Endodermal cell (in vitro differentiated cells): ENCODE results near the gene COL4A2. TPM values are rescaled to one million over a fixed set of nuclear protein-coding genes. Genes with fewer than 3 reads are reported as not detected.
"Not testable (repeated sequence)": the region's sequence is repeated elsewhere in the genome, so short reads cannot be mapped to it uniquely, and the experiment has no call there.

Experiments used
- DNase-seq: peaks from one replicate; pipeline ENCODE4 v3.0.0-alpha.2; 2017
- H3K27ac ChIP-seq: 2 replicates; pipeline ENCODE4 v1.5.1; 2013; ENCODE audit warnings: mild to moderate bottlenecking, low read depth, low read length, moderate library complexity
- H3K27me3 ChIP-seq: 2 replicates; pipeline ENCODE4 v1.6.1; 2013; ENCODE audit warnings: mild to moderate bottlenecking, low read length, moderate library complexity; ENCODE audit not compliant: insufficient read depth, control insufficient read depth, poor library complexity, severe bottlenecking
- H3K36me3 ChIP-seq: 2 replicates; pipeline ENCODE4 v1.7.0; 2013; ENCODE audit warnings: mild to moderate bottlenecking, low read length, moderate library complexity; ENCODE audit not compliant: control insufficient read depth, insufficient read depth
- H3K4me1 ChIP-seq: one replicate; pipeline ENCODE4 v1.7.0; 2013; ENCODE audit warnings: low read length; ENCODE audit not compliant: control insufficient read depth, insufficient read depth
- H3K4me3 ChIP-seq: 2 replicates; pipeline ENCODE4 v1.5.1; 2013; ENCODE audit warnings: mild to moderate bottlenecking, low read length, moderate library complexity
- H3K9ac ChIP-seq: 2 replicates; pipeline ENCODE4 v1.6.1; 2013; ENCODE audit warnings: mild to moderate bottlenecking, low read length, moderate library complexity; ENCODE audit not compliant: poor library complexity, severe bottlenecking; ENCODE audit errors: extremely low read depth
- H3K9me3 ChIP-seq: 2 replicates; pipeline ENCODE4 v1.6.1; 2013; ENCODE audit warnings: mild to moderate bottlenecking, low read length, moderate library complexity; ENCODE audit not compliant: control insufficient read depth
- H3K27ac Mint-ChIP-seq: 2 replicates; pipeline ENCODE4 v1.8.0; 2020; ENCODE audit warnings: mixed read lengths
- H3K27me3 Mint-ChIP-seq: 2 replicates; pipeline ENCODE4 v1.8.0; 2021; ENCODE audit warnings: mild to moderate bottlenecking, mixed read lengths; ENCODE audit not compliant: insufficient read depth
- H3K36me3 Mint-ChIP-seq: 2 replicates; pipeline ENCODE4 v1.8.0; 2020; ENCODE audit warnings: low read depth, mixed read lengths
- H3K4me1 Mint-ChIP-seq: 2 replicates; pipeline ENCODE4 v1.8.0; 2020; ENCODE audit warnings: mixed read lengths
- H3K4me3 Mint-ChIP-seq: 2 replicates; pipeline ENCODE4 v1.8.0; 2020; ENCODE audit warnings: mild to moderate bottlenecking, moderate library complexity, mixed read lengths
- H3K9me3 Mint-ChIP-seq: 2 replicates; pipeline ENCODE4 v1.8.0; 2020; ENCODE audit warnings: mild to moderate bottlenecking, mixed read lengths
- WGBS, 2 experiments: methylation state at CpG; one replicate each; pipeline versions ENCODE4 v1.1.5 to v1.1.7; 2013; ENCODE audit warnings: missing lambda C conversion rate in 2 of 2, mixed read lengths in 1 of 2; ENCODE audit not compliant: insufficient coverage in 1 of 2, insufficient read length in 1 of 2; 5-methylcytosine and 5-hydroxymethylcytosine counted together
- total RNA-seq, 2 donors: library from RNA; stranded (reverse); fragmentation: NEBNext Ultra II Directional in 1 of 2; extraction: Animal tissue kit (Norgen Biotek cat#: 25700) in 1 of 2; gene quantifications; 2 replicates in 1 of 2; 3 replicates in 1 of 2; pipeline ENCODE4 v1.2.1, GENCODE V29; 2021
- TF ChIP-seq, protein P1 (sequence below): fragments of 200-600 bp; sonication (generic); conservative IDR thresholded peaks from 2 replicates; pipeline ENCODE4 v1.5.0; 2021; ENCODE audit warnings: antibody characterized with exemption, mild to moderate bottlenecking

COL4A2 gene
- total RNA-seq, 2 donors from 2014 or later = 388 to 398 TPM

DNA sequence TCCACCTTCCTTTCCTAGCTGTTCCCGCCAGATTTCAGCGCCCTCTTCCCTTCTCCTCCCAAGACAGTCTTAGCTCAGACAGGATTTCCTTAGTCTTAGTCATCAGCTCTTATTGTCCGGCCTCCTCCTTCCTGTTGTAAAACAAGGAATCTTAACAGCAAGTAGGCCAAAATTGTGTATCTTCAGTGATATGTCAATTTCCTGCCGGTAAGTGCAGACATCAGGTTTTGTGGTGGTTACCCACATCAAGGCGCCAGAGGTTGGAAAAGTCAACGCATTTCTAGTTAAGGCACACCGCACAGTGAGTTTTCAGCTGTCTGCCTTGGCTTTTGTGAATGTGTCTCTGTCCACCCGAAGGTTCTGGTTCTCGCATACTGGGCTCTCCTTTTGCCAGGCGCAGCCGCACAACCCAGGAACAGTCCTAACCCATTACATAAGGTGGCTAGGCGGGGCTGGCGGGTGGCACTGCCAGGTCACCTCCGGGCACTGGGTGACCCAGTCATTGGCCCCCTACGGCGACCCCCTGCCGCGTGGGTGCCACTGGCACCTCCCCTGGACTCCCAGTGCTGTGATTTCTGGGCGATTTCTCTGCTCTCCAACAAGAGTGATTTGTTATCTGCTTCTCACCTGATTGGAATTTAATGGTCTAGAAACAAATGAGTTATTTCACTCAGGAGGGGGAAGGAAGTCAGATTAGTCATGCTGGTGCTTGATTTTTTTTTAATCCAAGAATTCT is 12.9 kb downstream of the COL4A2 start:
- H3K36me3 ChIP-seq = peaks cover 65% of the 10 kb centered on the region
- Mint-ChIP-seq H3K9me3 (no peaks in the 10 kb centered on the region), H3K4me3 (no peak overlapping the region), H3K27ac (peak overlapping the region; percentile 9), H3K36me3 (peaks cover 60% of the 10 kb centered on the region), H3K27me3 (no peaks in the 10 kb centered on the region), H3K4me1 (peaks cover 51% of the 10 kb centered on the region)
- H3K27ac ChIP-seq = no peak overlapping the region
- no peak overlapping the region for H3K4me3 ChIP-seq
- no peaks in the 10 kb centered on the region for H3K9me3 ChIP-seq
- TF ChIP-seq, protein P1, sequence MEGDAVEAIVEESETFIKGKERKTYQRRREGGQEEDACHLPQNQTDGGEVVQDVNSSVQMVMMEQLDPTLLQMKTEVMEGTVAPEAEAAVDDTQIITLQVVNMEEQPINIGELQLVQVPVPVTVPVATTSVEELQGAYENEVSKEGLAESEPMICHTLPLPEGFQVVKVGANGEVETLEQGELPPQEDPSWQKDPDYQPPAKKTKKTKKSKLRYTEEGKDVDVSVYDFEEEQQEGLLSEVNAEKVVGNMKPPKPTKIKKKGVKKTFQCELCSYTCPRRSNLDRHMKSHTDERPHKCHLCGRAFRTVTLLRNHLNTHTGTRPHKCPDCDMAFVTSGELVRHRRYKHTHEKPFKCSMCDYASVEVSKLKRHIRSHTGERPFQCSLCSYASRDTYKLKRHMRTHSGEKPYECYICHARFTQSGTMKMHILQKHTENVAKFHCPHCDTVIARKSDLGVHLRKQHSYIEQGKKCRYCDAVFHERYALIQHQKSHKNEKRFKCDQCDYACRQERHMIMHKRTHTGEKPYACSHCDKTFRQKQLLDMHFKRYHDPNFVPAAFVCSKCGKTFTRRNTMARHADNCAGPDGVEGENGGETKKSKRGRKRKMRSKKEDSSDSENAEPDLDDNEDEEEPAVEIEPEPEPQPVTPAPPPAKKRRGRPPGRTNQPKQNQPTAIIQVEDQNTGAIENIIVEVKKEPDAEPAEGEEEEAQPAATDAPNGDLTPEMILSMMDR = no peak
- H3K27me3 ChIP-seq = no peaks in the 10 kb centered on the region
- H3K4me1 ChIP-seq = peaks cover 20% of the 10 kb centered on the region
- no peak overlapping the region for H3K9ac ChIP-seq
- 88 to 93% methylated on average over 16 to 19 of the region's 19 CpGs for WGBS, 2 experiments
- DNase-seq = peak; percentile 55

DNA sequence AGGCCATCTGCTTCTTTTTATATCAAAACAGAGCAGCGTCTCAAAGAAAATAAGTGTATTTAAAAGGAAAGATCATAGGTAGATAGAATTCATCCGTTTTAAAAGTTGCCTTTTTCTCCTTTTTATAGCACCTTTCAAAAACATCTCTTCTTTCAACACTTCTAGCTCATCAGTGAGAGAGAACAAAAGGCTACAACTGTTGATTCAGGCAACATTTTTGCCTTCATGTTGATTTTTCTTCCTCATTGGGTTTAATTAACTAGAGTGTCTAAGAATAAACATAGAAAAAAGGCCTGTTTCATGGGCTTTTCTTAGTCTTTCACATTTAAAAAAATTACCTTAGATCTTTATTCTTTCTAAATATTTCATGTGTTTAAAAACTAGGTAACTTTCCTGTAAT is 13.6 kb downstream of the COL4A2 start:
- Histone ChIP-seq H3K27me3 (no peaks in the 10 kb centered on the region), H3K36me3 (peaks cover 63% of the 10 kb centered on the region), H3K9me3 (no peaks in the 10 kb centered on the region), H3K9ac (no peak overlapping the region), H3K4me3 (no peak overlapping the region), H3K4me1 (peaks cover 20% of the 10 kb centered on the region), H3K27ac (no peak overlapping the region)
- no peak for DNase-seq
- H3K36me3 Mint-ChIP-seq = peaks cover 63% of the 10 kb centered on the region
- TF ChIP-seq, protein P1 = no peak
- H3K27ac Mint-ChIP-seq = peak overlapping the region; percentile 9
- no peaks in the 10 kb centered on the region for H3K27me3 Mint-ChIP-seq
- H3K9me3 Mint-ChIP-seq = no peaks in the 10 kb centered on the region
- peaks cover 58% of the 10 kb centered on the region for H3K4me1 Mint-ChIP-seq
- 54% methylated on average over 2 of the region's 2 CpGs; no CpG with 5 or more reads in 1 of the 2 experiments for WGBS, 2 experiments
- H3K4me3 Mint-ChIP-seq = no peak overlapping the region

DNA sequence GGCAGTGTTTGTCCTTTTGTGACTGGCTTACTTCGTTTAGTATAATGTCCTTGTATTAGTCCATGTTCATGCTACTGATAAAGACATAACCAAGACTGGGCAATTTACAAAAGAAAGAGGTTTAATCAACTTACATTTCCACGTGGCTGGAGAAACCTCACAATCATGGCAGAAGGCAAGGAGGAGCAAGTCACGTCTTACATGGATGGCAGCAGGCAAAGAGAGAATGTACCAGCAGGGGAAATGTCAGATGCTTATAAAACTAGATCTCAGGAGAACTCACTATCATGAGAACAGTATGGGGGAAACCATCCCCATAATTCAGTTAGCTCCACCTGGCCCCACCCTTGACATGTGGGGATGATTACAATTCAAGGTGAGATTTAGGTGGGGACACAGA is 14.5 kb downstream of the COL4A2 start:
- Histone ChIP-seq H3K36me3 (peaks cover 62% of the 10 kb centered on the region), H3K4me1 (peaks cover 28% of the 10 kb centered on the region)
- not testable (repeated sequence) for H3K9me3 ChIP-seq, H3K27ac Mint-ChIP-seq, H3K27ac ChIP-seq, H3K9ac ChIP-seq, H3K27me3 Mint-ChIP-seq, H3K27me3 ChIP-seq, H3K4me3 ChIP-seq, H3K9me3 Mint-ChIP-seq, H3K4me3 Mint-ChIP-seq, DNase-seq
- WGBS, 2 experiments = 83 to 98% methylated on average over 1 to 3 of the region's 3 CpGs
- Mint-ChIP-seq H3K4me1 (peaks cover 66% of the 10 kb centered on the region), H3K36me3 (peaks cover 57% of the 10 kb centered on the region)
